Amygdala (tissue), 56 donors: ENCODE results near the gene HOXC5.

Experiments
- DNase-seq, 56 donors: peaks; one replicate each; lab custom pipeline; 2025; lab: John Stamatoyannopoulos, UW

Gene HOXC5

DNA sequence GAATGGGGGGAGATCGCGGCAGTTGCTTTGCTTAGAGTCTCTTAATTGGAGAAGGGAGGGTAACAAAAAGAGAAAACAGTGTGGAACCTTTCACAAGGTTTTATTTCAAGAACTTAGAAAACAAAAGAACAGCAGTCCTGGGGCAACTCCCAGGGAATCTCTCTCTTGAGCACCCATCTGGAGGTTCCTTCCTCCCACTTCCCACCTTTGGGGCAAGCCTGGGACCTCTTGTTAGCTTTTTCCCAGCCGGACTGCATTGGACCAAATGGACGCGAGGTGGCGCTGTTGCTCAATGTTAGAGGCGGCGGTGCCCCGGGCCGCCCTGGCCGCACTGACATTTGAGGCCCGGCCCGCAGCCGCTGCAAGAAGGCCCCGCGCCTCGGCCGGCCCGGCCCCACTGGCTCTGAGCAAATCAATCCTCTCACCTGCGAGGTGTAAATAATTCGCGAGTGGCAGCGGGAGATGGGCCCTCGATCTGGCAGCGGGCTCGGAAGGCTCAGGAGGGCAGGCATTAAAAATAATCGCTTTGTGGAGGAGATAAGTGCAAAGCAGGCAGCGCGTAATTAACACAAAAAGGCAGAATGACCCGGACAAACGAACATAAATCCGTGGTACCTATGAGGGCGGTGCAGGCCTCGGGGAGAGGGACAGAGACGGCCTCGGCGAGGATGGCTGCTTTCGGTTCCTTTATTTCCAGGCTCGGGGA, 26.8 kb upstream of the HOXC5 start:
- DNase-seq = peak in 55 of 56 donors; percentile 2 to 84 (median 49)

DNA sequence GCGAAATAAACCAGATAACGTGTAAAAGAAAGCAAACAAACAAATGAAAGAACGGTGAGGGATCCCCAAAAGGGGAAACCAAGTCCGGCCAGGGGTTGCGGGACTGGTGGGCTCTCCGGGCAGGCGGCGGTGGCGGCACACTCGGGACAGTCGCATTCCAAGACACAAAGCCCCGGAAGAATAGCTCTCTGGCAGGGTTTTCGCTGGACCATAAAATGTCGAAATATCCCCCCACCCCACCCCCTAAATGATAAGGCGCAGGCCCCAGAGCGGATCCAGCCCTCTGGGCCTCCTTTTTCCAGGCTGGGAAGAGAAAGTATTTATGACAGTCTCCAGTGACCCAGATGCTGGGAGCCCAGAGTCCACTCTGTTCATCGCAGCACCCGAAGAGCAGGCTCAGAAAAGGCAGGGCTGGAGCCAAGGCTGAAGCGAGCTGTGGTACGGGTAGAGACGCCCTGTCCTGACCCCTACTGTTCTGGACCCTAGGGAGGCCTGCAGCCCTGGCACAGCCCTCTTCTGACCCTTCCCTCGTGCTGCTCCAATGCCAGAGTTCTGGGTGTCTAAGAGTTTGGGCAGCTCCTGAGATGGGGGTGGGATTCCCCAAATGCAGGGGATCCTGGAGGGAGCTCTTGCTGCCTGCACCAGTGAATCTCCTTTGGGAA, 26.2 kb upstream of the HOXC5 start:
- no peak for DNase-seq

DNA sequence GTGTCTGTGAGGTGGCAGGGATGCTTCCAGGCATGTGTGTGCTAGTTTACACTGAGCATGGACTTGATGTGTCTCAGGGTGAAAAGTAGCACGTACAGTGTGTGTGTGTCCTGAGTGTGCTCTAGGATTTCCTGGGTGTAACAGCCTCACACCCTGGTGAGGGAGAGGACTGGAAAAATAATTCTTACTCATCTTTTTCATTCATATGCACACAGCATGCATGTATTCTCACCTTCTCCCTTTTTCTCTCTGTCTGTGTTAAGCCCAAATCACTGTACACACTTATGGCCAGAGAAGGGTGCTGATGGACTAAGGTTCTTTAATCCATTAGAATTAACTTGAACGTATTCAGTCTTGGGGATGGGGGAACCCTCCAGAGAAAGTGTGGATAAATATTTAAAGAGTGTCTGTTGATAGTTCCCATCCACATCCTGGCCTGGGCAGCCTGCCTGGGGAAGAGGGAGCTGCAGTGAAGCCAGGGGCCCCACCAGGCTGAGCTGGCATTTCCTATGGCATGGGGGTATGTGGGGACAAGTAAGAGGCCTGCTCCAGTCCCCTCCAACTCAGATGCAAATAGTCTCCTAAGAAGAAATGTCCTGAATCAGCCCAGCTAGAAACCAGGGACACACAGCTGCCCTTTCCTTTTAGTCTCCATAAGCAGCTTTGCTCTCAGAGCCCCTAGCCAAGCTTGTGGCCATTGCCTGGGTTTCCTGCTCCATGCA, 25.2 kb upstream of the HOXC5 start:
- DNase-seq = no peak

DNA sequence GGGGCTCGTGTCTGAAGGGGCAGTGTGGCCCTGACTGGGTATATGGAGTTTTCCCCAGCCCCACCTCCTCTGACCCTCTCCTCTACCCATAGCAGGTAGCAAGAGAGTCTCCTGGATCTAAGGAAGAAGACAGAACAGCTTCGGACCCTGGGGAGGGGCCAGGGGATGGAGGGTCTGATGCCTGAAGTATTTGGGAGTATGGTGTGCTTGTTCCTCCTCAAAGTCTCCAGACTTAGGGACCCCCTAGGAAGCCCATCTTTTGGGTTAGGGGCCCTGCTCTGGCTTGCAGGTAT, 24.6 kb upstream of the HOXC5 start:
- DNase-seq = no peak

DNA sequence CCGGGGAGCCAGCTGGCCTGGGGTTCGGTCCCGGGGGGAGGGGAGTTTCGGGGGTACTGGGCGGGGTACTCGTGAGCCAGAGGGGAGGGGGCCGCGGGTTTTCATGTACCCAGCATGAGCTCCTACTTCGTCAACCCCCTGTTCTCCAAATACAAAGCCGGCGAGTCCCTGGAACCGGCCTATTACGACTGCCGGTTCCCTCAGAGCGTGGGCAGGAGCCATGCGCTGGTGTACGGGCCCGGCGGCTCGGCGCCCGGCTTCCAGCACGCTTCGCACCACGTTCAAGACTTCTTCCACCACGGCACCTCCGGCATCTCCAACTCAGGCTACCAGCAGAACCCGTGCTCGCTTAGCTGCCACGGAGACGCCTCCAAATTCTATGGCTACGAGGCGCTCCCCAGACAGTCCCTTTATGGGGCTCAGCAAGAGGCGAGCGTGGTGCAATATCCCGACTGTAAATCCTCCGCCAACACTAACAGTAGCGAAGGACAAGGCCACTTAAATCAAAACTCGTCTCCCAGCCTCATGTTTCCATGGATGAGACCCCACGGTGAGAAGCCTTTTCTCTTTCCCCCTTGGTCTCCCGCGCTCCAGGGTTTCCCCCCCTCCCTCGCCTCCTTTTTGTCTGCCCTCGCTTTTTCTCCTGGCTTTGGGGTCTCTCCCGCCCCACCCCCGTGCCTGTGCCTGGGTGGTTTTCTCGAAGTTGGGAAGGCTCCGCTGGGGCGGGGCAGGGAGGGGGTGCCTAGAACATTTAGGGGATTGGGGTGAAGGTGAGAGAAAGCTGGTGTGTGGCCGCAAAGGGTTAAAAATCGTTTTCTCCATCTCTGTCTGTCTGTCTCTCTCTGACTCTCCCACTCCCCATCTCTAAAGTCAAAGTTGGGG, 23.4 kb upstream of the HOXC5 start:
- DNase-seq = no peak

DNA sequence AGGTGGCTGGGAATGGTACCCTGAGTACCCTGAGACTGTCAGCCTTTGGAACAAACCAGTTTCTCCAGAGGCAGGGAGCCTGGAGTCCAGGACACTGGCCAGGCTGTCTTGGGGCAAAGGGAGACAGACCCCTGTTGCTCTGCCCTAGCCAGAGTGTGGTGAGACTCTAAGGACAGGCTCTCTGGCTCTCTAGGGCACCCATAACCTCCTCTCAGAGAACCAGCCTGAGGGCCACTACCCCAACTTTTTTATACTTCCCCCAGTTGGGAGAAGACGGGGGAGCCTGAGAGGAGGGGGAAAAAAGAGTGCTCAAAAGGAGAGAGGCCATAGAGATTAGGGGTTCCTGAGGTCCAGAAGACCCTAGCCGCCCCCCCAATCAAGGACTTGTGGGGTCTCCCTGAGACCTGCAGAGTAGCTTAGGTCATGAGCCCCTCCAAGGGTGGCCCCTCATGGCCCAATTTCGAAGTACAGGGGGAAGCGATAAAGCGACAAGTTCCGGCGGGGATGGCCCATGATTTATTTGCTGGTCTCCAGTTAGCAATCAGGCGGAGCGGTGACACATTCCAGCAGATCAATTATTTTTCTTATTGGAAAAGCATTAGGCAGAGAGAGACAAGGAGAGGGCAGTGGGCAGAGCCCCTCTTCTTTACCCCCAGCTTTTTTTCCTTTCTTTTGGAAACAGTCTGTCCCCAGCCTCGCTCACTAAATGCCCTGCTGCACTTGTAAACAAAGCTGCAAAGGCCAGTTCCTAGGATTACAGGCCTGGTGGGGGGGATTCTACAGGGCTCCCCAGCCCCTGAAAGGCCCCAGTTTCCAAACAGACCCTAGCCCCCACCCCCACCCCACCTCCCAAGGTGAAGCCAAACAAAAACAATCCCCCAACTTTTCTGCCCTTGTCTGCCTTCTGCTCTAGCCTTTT, 22.5 kb upstream of the HOXC5 start:
- no peak for DNase-seq

DNA sequence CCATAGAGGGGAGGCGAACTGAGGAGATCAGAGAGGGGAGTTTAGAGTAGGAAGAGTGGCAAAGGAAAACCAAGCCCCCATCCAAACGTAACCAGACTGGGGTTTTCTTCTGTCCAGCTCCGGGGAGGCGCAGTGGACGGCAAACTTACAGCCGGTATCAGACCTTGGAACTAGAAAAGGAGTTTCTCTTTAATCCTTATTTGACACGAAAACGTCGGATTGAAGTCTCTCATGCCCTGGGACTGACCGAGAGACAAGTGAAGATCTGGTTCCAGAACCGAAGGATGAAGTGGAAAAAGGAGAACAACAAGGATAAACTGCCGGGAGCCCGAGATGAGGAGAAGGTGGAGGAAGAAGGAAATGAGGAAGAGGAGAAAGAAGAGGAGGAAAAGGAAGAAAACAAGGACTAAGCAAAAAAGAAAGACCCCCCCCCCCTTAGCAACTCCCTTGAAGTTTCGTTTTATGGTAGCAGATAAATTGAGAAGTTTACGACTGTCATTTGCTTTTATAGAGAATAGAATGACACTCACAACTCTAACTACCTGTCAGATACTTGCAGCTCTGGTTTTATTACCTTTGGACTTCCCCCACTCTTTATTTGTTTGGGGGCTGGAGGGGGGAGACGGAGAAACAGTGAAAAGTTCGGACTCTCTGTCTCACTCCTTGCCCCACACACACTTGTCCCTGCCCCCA, 21.7 kb upstream of the HOXC5 start:
- DNase-seq = no peak

DNA sequence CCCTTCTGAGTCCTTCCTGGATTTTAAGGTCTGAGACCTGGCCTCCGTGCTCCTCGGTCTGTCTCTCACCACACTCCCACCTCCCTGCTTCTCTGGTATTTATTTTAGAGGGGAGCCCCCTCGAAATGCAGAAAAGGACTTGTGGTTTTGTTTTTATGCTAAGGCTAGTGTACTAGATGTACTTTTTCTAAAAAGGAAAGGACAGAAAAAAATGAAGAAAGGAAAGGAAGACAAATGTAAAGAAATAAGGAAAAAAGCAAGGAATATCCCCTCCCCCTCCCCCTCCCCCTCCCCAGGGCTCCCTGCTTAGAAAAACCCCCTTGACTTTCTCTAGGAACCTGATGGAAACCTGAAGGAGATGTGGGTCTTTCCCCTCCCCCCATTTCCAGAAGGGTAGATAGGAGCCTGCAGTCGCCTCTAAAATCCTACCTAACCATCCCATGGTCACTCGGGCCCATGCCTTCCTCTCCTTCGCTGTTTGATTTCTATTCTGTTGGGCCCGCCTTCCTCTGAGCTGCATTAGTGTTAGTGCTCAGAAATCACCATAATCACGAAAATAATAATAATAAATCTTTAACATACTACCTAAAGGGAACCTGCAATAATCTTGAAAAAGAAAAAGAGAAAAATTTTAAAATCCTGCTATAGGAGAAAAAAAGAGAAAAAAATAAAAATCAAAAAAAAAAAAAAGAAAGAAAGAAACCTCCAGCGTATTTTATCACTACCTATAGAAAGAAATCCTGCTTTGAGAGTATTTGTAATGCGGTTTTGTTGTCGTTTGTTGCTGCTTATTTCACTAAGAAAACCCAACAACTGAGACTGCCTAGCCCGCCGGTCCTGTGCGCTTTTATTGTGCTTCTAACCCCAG, 21.0 kb upstream of the HOXC5 start:
- no peak for DNase-seq

DNA sequence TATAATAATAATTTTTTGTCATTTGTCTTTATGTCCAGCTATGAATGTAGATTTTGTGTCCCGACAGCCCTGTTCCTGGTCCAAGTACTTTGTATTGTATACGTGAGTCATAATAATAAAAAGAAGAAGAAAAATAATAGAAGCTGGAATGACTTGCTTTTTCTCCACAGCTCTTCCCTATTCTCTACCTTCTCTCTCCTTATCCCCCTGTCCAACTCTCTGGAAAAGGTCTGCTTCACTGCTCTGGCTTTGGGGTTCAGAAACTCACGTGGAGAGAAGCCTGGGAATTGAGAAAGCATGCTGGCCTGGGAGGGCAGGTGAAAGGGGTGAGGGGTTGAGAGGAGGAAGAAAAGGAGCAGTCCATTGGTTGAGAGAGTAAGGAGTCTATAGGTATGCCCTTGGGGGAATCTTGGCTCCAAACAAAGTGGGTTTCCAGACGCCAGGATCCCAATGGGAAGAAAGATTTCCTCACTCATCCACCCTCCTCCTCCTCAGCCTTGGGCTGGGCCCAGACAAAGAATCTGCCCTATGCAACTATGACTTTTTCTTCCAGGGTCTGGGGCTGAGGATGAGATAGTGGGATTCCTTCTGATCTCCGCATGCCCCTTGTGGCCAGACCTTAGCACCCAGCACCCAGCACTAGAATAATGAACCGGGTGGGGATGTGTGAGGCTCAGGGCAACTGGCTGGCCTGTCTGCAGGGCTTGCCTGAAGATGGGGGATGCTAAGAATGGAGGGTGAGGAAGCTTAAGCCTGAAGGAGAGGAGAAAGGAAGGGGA, 20.0 kb upstream of the HOXC5 start:
- DNase-seq = no peak

DNA sequence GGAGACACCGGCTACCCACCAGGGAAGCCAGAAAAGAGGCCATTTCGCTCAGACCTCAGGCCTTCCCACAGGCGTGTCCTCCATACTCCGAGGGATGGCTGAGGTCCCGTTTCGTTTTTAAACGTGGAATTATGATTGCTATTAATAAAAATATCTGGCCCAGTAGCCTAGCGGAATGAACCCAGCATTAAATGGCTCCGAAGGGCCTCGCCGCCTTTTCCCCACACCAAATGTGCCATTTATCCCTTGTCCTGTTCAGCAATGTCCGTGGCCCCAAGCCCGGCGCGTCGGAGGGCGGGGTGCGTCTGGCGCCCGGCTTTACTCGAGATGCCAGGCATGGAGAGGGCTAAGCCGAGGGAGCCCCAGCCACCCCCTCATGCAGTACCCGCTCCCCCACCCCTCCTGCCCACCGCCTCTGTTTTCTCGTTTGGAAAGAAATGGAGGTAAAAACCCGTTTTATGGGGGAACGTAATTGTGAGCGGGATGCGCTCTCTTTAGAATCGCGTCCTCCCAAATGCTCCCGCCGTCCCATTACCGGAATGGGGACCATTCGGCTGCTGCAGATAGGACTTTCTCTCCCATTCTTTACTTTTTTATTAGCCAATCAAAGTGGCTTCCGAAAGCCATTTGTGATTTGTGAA, 18.4 kb upstream of the HOXC5 start:
- no peak for DNase-seq

DNA sequence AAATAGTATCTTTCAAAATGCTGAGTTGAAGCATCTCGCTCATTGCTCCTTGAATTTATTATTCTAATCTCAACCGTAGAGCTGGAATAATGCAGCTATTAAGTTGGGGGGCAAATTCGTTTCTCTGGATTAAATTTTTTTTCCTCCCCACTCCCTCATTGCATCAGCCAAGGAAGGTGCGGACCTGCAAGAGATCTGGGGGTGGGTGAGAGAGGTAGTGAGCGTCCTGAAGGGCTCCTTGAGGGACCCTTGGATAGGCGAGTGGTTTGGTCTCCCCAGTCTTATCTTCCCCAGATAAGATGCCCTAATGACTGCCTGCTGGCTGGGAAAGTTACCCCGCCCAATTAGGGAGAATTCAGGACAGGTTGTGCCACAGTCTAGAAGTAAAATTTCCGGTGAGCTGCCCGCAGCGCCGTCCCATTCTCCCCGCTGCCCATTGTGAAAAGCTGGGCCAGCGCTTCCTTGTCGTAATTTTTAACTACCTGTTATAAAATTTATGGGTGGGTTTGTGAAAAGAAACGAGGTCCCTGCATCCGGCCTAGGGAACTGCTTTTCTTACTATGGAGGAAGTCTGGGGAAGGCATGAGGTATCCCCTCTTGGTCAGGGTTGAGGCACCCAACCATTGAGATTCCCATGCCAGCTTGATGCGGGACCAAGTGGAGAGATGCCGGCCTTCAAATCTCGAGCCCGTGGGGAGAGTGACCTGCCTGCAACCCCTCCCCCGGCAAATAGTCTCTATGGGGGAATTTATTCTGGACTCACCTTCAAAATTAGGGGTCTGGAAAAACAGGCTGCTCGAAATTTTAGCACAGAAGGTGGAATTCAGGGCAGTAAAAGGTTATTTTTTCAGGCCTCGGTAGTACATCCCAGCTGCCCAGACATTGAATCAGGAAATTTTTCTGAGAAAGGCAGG, 17.6 kb upstream of the HOXC5 start:
- no peak for DNase-seq

DNA sequence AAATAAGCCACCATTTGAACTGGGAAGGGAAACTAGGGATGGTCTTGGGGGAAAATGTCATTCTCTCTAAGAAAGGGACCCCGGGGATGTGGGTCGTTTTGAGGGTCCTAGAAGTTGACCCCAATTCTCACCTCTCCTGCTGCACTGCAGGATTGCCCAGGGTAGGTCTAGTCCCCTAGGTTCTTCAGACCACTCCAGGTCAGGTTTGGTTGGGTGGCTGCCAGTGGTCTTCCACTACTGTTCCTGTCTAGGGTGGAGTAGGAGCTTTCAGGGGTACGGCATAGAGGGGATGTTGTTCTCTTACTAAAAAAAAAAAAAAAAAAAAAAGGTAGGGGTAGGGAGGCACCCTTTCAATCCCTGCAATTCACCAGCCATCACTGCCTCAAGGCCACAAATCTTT, 16.8 kb upstream of the HOXC5 start:
- DNase-seq = no peak

DNA sequence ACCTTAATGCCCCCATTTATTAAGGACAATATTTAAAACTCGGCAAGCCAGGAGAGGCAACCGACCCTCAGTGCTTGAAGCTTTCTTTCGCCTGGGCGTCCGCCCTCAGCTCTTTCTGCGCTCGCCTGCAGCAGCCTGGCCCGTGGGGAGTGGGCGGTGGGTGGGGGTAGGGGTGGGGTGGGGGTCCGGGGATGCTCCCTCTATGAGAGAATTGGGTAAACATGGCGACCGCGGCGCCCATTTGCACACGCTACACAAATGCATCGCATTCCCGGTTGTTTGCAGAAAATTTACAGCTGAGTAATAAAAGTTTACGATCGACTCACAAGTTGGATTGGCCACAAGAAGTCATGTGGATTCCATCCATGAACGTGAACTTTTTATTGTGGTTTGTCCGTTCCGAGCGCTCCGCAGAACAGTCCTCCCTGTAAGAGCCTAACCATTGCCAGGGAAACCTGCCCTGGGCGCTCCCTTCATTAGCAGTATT, 16.3 kb upstream of the HOXC5 start:
- no peak for DNase-seq

DNA sequence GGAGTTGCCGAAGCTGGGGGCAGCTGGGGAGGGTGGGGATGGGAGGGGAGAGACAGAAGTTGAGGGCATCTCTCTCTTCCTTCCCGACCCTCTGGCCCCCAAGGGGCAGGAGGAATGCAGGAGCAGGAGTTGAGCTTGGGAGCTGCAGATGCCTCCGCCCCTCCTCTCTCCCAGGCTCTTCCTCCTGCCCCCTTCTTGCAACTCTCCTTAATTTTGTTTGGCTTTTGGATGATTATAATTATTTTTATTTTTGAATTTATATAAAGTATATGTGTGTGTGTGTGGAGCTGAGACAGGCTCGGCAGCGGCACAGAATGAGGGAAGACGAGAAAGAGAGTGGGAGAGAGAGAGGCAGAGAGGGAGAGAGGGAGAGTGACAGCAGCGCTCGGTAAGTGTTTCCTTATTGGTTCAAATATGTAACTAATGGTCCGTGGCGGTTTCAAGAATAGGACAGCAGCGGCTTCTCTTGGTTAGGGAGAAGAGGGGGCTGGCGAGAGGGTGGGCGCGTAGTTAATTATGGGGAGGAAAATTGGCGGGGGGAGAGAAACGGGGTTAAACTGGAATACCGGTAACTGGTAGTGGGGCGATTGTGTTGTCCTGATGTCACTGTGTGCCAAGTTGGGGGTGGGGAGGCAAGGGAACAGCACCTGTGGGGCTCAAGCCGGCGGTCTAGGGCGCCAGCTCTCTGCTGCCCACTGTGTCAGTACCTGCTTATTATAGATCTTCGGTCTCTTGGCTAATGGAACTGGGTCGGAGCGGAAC, 15.6 kb upstream of the HOXC5 start:
- no peak for DNase-seq

DNA sequence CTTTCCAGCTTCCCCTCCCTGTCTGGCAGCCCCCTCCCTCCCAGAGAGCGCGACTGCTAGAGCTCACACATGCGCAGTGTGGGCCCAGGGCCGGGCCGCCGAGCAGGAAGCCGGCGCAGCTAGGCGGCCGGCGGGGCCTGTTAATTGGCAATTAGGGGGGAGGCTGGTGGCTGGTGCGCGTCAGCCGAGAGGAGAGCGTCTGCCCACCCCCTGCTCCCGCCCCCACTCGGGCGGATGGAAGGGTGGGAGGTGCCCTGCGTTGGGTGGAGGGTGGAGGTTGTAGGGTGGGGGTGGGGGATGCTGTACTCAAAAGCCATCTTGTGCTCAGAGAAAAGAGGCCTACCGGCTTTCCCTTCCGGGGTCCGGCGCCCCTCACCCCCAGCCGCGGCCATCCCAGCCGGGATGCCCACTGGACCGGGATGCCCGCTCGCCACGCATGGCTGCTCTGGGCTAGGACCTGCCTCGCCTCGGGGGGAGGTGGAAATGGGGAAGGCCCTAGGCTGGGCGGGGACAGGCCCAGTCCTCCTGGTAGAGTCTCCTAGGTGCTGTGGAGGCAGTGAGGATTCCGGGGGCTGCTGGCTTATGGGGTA, 14.9 kb upstream of the HOXC5 start:
- peak in 35 of 56 donors; percentile 1 to 55 (median 22) for DNase-seq
